GM19397 (cell line): ENCODE data around the gene VPS54.

Source experiments
- ATAC-seq: cut with Tn5 transposase; IDR thresholded peaks from one replicate; pipeline ENCODE4 v1.9.1; 2021; ENCODE audit warnings: mild to moderate bottlenecking, moderate library complexity; ENCODE audit not compliant: unreplicated experiment

Gene VPS54

GRCh38 chr2:64024259-64024949, 5.2 kb upstream of the VPS54 start:
- ATAC-seq = no peak

- no peak for ATAC-seq
These were observed 4.4 kb upstream of the VPS54 start for GRCh38 chr2:64023485-64024258.

GRCh38 chr2:64021578-64021977, 2.4 kb upstream of the VPS54 start:
- no peak for ATAC-seq

GRCh38 chr2:64019975-64020528, 824 bp upstream of the VPS54 start:
- ATAC-seq = no peak

GRCh38 chr2:64018701-64019082, 536 bp downstream of the VPS54 start:
- peak; percentile 60 for ATAC-seq

- ATAC-seq = no peak
These were observed 1.2 kb downstream of the VPS54 start for GRCh38 chr2:64017811-64018700.

- ATAC-seq = no peak
These were observed 3.3 kb downstream of the VPS54 start for GRCh38 chr2:64015898-64016297.

- no peak for ATAC-seq
These were observed 3.8 kb downstream of the VPS54 start for GRCh38 chr2:64015391-64015790.

GRCh38 chr2:64014628-64015027, 4.6 kb downstream of the VPS54 start:
- ATAC-seq = no peak

- ATAC-seq = no peak
These were observed 6.2 kb downstream of the VPS54 start for GRCh38 chr2:64013053-64013452.

GRCh38 chr2:64012115-64012514, 7.1 kb downstream of the VPS54 start:
- no peak for ATAC-seq

- no peak for ATAC-seq
These were observed 10.7 kb downstream of the VPS54 start for GRCh38 chr2:64008434-64009009.

- ATAC-seq = no peak
These were observed 11.3 kb downstream of the VPS54 start for GRCh38 chr2:64007924-64008323.

- ATAC-seq = no peak
These were observed 13.4 kb downstream of the VPS54 start for GRCh38 chr2:64005707-64006356.

- ATAC-seq = no peak
These were observed 16.0 kb downstream of the VPS54 start for GRCh38 chr2:64003239-64003638.

- no peak for ATAC-seq
These were observed 17.7 kb downstream of the VPS54 start for GRCh38 chr2:64001382-64002101.

GRCh38 chr2:64000630-64001381, 18.4 kb downstream of the VPS54 start:
- no peak for ATAC-seq

- ATAC-seq = no peak
These were observed 20.2 kb downstream of the VPS54 start for GRCh38 chr2:63999049-63999448.
